ENCODE measurements around the gene GRK4.

Gene GRK4

GRCh38 chr4:2950221-2950989, 13.0 kb upstream of the GRK4 start:
- no peak for TF ChIP-seq CTCF (IDR thresholded peaks at IDR 0.05)

- TF ChIP-seq CTCF (IDR thresholded peaks at IDR 0.05) = no peak
These were observed 9.9 kb upstream of the GRK4 start for GRCh38 chr4:2953496-2953895.

GRCh38 chr4:2954358-2955185, 8.8 kb upstream of the GRK4 start:
- peak; percentile 26; the same call in 1 of the 2 replicates for TF ChIP-seq CTCF (IDR thresholded peaks at IDR 0.05)

GRCh38 chr4:2958446-2958845, 4.9 kb upstream of the GRK4 start:
- TF ChIP-seq CTCF (IDR thresholded peaks at IDR 0.05) = no peak

GRCh38 chr4:2961421-2961810, 2.0 kb upstream of the GRK4 start:
- TF ChIP-seq CTCF (IDR thresholded peaks at IDR 0.05) = no peak

- TF ChIP-seq CTCF (IDR thresholded peaks at IDR 0.05) = no peak
These were observed 1.4 kb upstream of the GRK4 start for GRCh38 chr4:2961811-2962441.

- TF ChIP-seq CTCF (IDR thresholded peaks at IDR 0.05) = no peak
These were observed 677 bp upstream of the GRK4 start for GRCh38 chr4:2962614-2963174.

Data from LNCAP (cell line).